SH-SY5Y (cell line): ENCODE measurements around the gene ADK.

Source experiments
- GATA2 ChIP-seq: IDR thresholded peaks from 2 replicates; pipeline ENCODE4 v1.6.1; 2011; ENCODE audit warnings: mild to moderate bottlenecking, low read depth, low read length
- GATA3 ChIP-seq: IDR thresholded peaks from 2 replicates; pipeline ENCODE4 v1.6.1; 2011; ENCODE audit warnings: low read depth, mild to moderate bottlenecking, low read length, moderate library complexity

DNA sequence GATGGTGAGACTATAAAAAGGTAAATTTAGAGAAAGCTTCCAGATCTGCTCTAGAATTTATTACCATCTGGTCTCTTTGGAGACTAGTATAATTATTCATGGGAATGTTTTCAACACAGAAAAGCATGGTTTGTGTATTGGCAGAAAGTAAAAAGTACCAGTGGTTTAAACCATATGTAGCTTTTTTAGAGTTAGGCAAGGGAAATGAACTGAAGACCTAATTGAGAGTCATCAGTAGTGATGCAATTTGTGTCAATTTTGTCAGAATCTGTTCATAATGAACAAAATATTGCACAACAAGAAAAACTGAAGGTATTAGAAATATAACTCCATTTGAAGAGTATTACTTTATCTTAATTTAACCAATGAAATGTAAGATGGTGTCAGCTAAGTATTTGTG lies 181.4 kb downstream of the ADK start:
- TF ChIP-seq GATA2 = no peak
- no peak for TF ChIP-seq GATA3
